ENCODE data around the gene ERMN. TPM values are rescaled to one million over a fixed set of nuclear protein-coding genes. Genes with fewer than 3 reads are reported as not detected.

The ERMN gene
- total and polyA plus RNA-seq, 12 donors, result 0.04 to 0.40 (median 0.13) TPM; not detected in 8

- TF ChIP-seq CTCF (IDR thresholded peaks at IDR 0.05), result no peak
- TF ChIP-seq POLR2A (IDR thresholded peaks at IDR 0.05), result no peak
- Histone ChIP-seq H3K4me3 (no peak overlapping the region), H3K27me3 (no peaks in the 10 kb centered on the region), H3K4me1 (replicated peaks in 1 of 2) (no peaks in the 10 kb centered on the region), H3K27ac (no peak overlapping the region), H3K9me3 (replicated peaks in 1 of 3) (no peaks in the 10 kb centered on the region), H3K36me3 (replicated peaks in 1 of 2) (no peaks in the 10 kb centered on the region)
- 83 to 96% (median 88%) methylated on average over 1 of the region's 1 CpG for WGBS, 4 donors
- intact Hi-C loops (cut with DNase I), result no loop called here
- DNase-seq, result no peak
Measured at GRCh38 chr2:157271590-157272203, 53.9 kb downstream of the ERMN start.

- TF ChIP-seq POLR2A (IDR thresholded peaks at IDR 0.05) (no peak), CTCF (IDR thresholded peaks at IDR 0.05) (no peak)
- H3K9me3 ChIP-seq (replicated peaks in 1 of 3), result no peaks in the 10 kb centered on the region
- H3K4me3 ChIP-seq, result no peak overlapping the region
- intact Hi-C loops (cut with DNase I), result no loop called here
- 61 to 81% (median 69%) methylated on average over 2 of the region's 2 CpGs for WGBS, 4 donors
- no peaks in the 10 kb centered on the region for H3K27me3 ChIP-seq
- no peaks in the 10 kb centered on the region for H3K36me3 ChIP-seq (replicated peaks in 1 of 2)
- DNase-seq, result no peak
- H3K27ac ChIP-seq, result no peak overlapping the region
- H3K4me1 ChIP-seq (replicated peaks in 1 of 2), result no peaks in the 10 kb centered on the region
Measured at GRCh38 chr2:157269922-157270321, 55.7 kb downstream of the ERMN start.

- no peak overlapping the region for H3K27ac ChIP-seq
- no peaks in the 10 kb centered on the region for H3K36me3 ChIP-seq (replicated peaks in 1 of 2)
- H3K27me3 ChIP-seq, result no peaks in the 10 kb centered on the region
- TF ChIP-seq POLR2A (IDR thresholded peaks at IDR 0.05) (no peak), CTCF (IDR thresholded peaks at IDR 0.05) (no peak)
- intact Hi-C loops (cut with DNase I), result no loop called here
- H3K9me3 ChIP-seq (replicated peaks in 1 of 3), result no peaks in the 10 kb centered on the region
- DNase-seq, result no peak
- no peak overlapping the region for H3K4me3 ChIP-seq
- 84 to 95% (median 85%) methylated on average over 2 of the region's 2 CpGs for WGBS, 4 donors
- no peaks in the 10 kb centered on the region for H3K4me1 ChIP-seq (replicated peaks in 1 of 2)
Measured at GRCh38 chr2:157269060-157269459, 56.6 kb downstream of the ERMN start.

Other genes starting within 250 kb of the ERMN start
- under 1 TPM in 7 of 9 donors, not detected in 2; under 0.01 to 0.22 (median 0.11) TPM for gene GALNT5, start 68.1 kb downstream of the ERMN start, total RNA-seq
- under 1 TPM in 2 of 3 donors, not detected in 1; 0.03 to 0.07 TPM for gene GALNT5, start 68.1 kb downstream of the ERMN start, polyA plus RNA-seq
- 1 to 10 TPM in 8 of 9 donors, under 1 TPM in 1; 0.72 to 6.7 (median 3.3) TPM for gene CYTIP, start 118.3 kb upstream of the ERMN start, total RNA-seq
- 1 to 10 TPM in 2 of 3 donors, under 1 TPM in 1; 0.94 to 3.9 (median 2.5) TPM for gene CYTIP, start 118.3 kb upstream of the ERMN start, polyA plus RNA-seq